Measurements from ENCODE around the gene IGF1R.

DNA sequence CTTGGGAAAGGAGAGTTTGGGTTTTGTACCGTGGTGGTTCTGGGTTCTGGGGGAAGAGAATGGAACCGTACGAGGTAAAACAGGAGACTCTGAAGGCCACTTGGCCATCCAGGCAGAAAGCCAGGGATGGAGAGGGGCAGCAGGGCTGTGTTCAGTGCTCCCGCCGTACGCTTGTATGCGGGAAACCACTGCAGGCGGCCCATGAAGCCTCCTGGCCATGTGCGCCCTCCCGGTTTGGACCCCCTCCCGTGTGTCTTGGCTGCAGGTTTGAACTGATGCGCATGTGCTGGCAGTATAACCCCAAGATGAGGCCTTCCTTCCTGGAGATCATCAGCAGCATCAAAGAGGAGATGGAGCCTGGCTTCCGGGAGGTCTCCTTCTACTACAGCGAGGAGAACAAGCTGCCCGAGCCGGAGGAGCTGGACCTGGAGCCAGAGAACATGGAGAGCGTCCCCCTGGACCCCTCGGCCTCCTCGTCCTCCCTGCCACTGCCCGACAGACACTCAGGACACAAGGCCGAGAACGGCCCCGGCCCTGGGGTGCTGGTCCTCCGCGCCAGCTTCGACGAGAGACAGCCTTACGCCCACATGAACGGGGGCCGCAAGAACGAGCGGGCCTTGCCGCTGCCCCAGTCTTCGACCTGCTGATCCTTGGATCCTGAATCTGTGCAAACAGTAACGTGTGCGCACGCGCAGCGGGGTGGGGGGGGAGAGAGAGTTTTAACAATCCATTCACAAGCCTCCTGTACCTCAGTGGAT, 308.6 kb downstream of the IGF1R start:
- TF ChIP-seq, protein P1, sequence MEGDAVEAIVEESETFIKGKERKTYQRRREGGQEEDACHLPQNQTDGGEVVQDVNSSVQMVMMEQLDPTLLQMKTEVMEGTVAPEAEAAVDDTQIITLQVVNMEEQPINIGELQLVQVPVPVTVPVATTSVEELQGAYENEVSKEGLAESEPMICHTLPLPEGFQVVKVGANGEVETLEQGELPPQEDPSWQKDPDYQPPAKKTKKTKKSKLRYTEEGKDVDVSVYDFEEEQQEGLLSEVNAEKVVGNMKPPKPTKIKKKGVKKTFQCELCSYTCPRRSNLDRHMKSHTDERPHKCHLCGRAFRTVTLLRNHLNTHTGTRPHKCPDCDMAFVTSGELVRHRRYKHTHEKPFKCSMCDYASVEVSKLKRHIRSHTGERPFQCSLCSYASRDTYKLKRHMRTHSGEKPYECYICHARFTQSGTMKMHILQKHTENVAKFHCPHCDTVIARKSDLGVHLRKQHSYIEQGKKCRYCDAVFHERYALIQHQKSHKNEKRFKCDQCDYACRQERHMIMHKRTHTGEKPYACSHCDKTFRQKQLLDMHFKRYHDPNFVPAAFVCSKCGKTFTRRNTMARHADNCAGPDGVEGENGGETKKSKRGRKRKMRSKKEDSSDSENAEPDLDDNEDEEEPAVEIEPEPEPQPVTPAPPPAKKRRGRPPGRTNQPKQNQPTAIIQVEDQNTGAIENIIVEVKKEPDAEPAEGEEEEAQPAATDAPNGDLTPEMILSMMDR (IDR thresholded peaks at IDR 0.05; ENCODE audit: low read depth, low read length) = no peak
- no peak for TF ChIP-seq EZH2phosphoT487 (IDR thresholded peaks at IDR 0.05; ENCODE audit: low read depth)
